ENCODE data around the gene TTC21B. TPM values are rescaled to one million over a fixed set of nuclear protein-coding genes. Genes with fewer than 3 reads are reported as not detected.

Gene TTC21B
- total RNA-seq, 2 donors from 2014 or later = 13.7 to 14.8 TPM

DNA sequence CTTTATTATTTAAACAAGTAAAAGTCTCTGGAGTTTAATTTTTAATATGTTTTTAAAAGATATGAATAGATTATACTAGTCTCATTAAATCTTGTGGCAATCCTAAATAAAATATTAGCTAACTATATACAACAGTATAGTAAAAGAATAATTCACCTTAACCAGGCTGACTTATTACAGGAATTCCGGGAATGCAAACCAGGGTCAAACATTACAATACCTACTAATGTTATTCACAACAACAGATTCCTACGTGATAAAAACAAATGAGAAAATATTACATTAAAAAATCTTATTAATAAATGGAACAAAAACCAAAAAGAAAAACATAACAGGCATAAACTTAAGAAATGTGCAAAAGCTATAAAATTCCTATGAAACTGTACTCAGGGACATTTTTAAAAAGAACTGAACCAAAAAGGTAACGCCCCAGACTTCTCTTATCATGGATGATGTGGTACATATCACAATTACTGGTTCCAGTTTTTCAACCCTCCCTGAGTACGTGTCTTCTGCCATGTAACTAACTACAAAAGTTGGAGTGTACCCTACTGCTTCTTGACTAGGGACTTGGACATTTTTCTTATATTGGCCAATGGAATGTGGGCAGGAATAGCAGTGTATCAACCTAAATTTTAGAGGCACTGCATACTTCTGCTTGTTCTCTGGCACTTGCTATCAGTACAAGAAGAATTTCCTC, 20.2 kb downstream of the TTC21B start:
- intact Hi-C loops (cut with DNase I) = no loop called here
- ATAC-seq (no peak), DNase-seq (no peak)

DNA sequence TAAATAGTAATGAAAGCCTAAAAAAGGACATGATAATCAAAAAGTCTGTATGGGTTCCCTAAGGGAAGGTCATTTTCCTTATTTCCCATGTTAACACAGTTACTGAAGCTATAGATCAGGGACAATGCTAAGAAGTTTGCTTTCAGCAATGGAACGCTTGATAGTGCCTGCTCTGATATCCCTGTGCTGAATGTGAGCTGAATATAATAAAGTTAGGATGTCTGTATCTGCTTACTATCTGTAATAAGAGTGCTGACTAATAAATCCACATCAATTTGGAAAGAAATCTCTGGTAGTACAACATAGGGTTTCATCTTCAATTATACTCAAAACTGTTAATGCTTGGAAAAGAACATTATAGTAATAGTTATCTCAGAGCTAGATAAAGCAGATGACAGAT, 25.8 kb downstream of the TTC21B start:
- DNase-seq (no peak), ATAC-seq (no peak)
- intact Hi-C loops (cut with DNase I) = no loop called here

DNA sequence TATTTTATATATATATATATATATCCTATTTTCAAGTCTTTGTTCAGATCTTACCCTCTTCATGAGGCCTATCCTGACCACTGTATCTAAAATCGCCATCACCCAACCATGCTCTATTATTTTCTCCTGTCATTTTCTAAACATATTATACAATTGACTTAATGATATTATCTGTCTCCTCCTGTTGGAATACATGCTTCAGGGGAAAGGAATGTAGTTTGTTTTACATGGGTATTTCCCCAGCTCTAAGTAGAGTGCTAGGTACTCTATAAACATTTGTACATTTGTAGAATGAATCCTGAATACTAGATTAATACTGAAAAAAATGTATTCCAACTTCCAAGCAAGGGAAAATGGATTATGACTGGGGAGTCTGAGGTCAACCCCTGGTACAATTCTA, 26.2 kb downstream of the TTC21B start:
- ATAC-seq (no peak), DNase-seq (no peak)
- intact Hi-C loops (cut with DNase I) = no loop called here

DNA sequence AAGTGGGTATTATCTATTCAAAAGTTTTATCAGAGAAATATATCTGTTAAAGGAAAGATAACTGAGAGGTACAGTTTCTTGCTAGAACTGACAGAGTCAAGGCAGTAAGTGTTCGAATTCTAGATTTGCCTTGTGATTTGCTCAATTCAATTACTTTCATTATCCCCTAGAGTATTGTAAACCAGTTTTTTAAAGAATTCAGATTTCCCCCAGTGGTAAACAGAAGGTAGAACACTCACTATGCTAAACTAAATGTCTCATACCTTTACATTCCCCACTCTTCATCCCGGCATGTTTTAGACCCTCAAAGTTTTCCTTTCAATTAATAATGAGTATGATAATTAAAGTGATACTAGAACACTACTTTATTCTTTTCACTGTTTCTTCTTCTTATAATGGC, 28.6 kb downstream of the TTC21B start:
- ATAC-seq (no peak), DNase-seq (no peak)
- intact Hi-C loops (cut with DNase I) = no loop called here

DNA sequence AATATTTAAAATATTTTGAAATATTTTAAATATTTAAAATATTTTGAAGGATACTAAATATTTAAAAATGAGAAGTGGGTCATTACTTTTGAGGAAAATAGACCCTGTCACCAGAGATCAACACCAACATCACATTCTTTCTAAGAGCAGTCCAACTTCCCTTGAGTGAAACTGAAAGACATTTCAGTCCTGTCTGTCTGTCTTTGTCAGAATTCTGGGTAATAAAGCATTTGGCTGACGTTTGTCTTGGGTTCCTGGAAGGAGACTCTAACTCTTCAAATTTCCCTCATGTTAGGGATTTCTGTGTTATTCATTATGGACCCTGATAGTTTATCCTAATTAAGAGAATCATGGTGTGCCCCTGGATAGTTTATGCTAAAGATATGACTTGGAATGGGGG, 32.8 kb downstream of the TTC21B start:
- ATAC-seq (no peak), DNase-seq (no peak)
- intact Hi-C loops (cut with DNase I) = no loop called here

DNA sequence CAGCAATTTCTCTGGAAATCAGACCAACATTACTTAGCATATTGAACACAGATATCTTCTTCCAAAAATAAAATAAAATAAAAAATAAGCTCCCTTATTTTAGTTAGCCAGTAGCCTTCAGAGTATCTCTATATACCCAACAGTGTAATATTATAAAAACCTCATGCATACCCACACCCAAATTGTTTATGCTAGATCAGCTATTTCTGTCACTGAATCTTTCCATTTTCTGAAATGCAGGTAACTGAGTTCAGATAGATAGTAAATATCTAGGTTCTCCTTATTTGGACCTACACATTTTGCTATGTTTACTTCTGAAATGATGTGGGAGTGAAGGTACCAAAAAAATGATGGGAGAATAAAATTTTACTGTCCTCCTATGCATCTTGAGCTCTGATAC, 39.9 kb downstream of the TTC21B start:
- no peak for DNase-seq
- no peak for ATAC-seq
- intact Hi-C loops (cut with DNase I) = no loop called here

DNA sequence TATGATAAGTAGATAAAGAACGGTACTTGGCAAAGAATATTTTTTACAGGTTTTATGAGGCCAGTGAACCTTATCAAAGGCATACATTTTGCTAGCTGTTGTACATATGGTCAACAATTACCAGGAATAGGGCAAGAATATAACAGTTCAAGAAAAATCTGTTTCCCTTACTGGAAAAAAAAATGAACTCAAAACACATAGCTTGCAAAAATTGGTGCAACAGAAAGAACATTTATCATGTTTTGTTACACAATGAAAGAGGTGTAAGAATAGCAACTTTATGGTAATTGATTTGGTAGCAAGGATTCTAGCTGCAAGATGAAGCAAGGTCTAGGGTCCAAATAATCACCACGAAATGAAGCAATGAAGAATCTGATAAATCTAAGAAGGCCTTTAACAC, 41.6 kb downstream of the TTC21B start:
- DNase-seq = no peak
- intact Hi-C loops (cut with DNase I) = no loop called here
- ATAC-seq = no peak

DNA sequence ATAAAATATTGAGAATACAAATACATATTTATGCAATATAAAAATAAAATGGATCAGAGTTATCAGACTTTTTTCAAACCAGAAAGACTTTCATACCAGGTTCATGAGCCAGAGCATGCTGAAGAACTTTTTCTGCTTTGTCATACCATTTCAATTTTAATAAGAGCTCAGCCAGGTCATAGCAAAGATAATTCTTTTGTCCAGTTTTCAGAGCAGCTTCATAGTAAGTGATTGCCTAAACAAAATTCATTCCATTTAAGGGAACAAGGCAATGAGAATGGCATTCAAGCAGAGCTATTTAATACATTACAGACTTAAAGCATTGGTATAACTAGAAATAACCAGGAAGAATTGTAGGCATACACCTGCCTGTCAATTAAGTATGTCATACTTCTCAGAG, 42.3 kb downstream of the TTC21B start:
- intact Hi-C loops (cut with DNase I) = no loop called here
- ATAC-seq (no peak), DNase-seq (no peak)

DNA sequence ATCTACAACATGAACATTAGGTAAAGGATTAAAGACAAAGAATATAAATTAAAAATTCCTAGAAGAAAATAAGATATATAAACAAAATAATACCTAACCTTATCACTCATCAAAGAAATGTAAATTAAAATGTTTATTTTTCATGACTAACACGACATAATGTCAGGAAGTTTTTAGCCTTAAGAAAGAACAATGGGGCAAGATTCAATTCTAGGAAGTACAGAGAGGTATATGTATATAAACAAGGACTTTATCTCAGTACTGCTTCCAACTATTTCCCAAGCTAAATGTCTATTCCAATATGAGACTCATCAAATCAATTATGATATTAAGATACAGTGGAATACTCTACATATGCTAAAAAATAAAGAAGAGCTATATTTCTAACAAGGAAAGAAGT, 44.1 kb downstream of the TTC21B start:
- ATAC-seq (no peak), DNase-seq (no peak)
- intact Hi-C loops (cut with DNase I) = no loop called here

DNA sequence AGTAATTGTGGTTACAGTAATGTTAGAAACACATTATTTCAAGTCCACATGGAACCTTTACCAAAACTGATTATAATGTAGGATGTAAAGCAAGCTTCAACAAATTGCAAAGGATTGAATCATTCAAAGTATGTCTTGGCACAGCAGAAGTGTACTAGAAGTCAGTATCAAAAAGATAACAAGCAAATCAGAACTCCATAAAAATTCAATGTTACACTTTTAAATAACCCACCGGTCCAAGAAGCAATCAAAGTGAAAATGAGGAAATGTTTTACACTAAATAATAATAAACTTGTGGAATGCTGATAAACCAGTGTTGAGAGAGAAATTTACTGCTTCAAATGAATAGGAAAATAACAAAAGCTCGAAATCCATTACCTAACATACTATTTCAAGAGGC, 47.7 kb downstream of the TTC21B start:
- DNase-seq (no peak), ATAC-seq (no peak)
- intact Hi-C loops (cut with DNase I) = no loop called here

DNA sequence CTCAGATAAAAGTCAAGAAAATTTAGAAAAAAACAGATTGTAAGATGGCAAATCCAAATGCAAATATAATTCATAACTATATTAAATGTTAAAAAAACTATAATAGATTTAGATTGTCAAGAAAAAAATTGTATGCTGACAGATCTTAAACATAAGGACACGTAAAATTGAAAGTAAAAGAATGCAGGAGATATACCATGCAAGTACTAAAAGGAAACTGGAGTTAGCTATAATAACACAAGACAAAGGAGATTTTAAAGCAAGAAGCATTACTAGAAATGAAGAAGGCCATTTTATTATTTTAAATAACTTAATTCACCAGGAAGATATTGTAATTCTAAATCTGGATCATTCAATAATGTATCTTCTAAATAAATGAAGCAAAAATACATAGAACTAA, 48.3 kb downstream of the TTC21B start:
- intact Hi-C loops (cut with DNase I) = no loop called here
- no peak for ATAC-seq
- no peak for DNase-seq

DNA sequence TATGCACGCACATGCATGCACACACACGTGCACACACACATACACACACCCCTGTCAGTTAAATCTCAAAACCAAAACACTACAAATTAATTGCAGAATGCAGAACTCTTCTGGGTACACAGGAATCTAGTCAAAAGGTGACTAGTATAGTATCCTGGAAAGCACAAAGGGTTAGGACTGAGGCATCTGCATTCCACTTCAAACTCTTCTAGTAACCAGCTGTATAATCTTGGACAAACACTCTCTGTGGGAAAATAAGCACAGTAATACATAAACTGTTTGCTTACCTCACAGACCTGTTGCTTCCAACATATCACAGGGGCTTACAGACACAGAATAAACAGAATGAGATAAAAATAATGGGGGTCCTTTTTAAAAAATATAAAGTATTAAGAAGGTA, 49.1 kb downstream of the TTC21B start:
- intact Hi-C loops (cut with DNase I) = no loop called here
- DNase-seq (no peak), ATAC-seq (no peak)

DNA sequence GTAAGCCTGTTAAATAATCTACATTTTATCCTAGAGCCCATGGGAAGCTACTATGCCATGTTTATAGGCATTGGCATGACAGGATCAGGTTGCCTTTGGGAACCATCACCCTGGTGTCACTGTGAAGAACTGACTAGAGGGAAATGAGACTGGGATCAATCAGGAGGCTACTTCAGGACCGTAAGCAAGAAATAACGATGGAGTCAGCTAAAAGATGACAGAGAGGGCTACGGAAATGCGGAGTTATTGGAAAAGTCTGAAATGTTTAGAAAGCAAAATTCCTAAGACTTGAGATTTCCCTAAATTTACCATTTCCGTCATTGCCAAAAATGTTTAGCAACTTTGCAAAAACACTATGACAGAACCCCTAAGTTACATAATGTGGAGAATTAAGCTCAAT, 50.2 kb downstream of the TTC21B start:
- ATAC-seq (no peak), DNase-seq (no peak)
- intact Hi-C loops (cut with DNase I) = no loop called here

DNA sequence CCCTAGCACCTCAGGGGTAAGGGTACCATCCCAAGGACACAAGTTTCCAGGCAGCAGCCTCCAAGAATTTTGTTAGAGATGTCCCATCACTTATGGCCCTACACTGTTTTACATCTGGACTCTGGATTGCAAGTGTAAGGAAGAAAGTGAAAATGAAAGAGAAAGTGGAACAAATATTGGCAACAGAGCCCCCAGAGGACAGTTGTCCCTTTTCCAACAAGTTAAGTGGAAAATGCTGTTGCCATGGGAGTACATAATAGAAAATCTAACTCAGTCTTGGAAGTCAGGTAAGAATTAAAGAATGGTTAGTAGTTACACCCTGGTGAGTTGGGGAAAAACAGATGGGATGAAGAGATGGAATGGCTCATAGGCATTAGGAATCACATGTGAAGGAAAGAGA, 50.6 kb downstream of the TTC21B start:
- ATAC-seq = no peak
- intact Hi-C loops (cut with DNase I) = no loop called here
- DNase-seq = no peak

DNA sequence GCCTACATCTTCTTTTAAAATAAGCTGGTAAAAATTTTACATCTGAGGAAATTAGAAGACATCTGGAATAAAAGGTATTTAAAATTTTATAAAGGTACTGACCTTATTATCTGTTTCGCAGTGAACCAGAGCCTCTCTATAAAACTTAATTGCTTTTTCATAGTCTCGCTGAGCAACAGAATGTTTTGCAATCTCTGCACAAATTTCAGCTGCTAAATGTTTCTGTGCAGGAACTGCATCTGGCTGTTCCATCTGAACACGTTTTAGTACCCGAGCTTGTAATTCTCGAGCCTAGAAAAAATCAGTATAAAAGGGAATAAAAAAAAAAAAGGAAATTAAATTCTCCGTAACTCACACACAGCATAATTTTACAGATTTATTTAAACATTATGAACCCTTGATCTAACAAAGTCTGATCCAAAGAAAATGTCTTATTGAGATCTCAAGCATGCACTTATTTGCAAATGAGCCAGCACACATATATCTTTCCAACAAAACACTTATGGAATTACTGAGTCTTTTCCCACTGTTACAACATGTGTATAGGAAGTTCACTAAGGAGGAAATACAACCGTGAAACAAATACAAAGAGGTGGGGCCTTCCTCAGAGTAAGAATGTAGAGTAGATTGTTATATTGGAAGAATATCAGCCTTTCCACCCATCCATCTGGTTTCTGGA, 51.8 kb downstream of the TTC21B start:
- intact Hi-C loops (cut with DNase I) = no loop called here
- DNase-seq (no peak), ATAC-seq (no peak)

DNA sequence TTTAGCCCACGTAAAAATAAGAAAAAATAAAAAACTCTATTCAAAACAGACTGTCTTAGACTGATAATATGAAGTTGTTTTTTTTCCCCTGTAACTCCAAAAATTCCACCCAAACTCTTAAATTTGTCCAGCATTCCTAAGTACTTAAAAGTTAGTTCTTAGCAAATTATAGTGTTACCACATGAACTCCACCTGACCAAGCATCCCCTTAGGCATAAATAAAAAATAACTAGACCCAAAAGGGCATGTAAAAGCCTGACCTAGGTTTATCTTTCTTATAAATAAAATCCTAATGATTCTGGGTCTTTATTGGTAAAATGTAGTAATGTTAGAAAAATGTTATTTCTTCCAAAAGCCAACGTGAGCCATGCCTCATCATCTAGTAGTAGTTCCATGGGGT, 54.3 kb downstream of the TTC21B start:
- ATAC-seq (no peak), DNase-seq (no peak)
- intact Hi-C loops (cut with DNase I) = no loop called here

DNA sequence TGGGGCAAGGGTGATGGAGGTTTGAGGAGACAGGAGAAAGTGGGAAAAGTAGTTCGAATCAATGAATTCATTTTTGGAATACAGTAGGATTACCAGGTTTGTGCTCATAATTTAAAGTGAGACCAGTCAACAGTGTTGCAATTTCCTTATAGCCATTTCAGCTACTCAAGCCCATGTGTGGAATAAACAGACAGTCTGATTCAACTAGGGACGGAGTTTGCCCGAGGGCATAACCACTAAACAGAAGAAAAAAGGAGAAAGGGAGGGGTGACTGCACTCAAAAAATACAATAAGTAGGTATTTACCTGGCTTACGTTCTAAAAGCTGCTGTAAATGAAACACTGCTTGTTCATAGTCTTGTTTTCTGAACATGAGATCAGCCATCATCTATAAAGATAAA, 55.2 kb downstream of the TTC21B start:
- no peak for DNase-seq
- ATAC-seq = no peak
- intact Hi-C loops (cut with DNase I) = no loop called here

DNA sequence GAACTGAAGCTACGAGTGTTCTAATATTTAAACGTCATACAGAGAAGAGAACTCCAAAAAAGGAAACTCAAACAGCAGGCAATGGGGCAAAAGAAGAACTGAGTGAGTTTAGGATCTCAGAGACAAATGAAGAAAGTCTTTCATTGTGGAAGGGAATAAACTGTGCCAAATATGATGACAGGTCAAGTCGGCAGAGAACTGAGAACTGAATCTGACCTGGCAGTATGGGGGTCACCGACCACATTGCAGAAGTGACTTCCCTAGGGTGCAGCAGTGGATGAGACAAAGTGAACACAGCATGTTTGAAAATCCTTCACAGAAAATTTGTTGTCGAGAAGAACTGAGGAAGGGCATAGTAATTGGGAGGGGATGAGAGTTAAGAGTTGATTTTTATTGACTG, 55.9 kb downstream of the TTC21B start:
- intact Hi-C loops (cut with DNase I) = no loop called here
- ATAC-seq (peak in 1 of 2 donors; percentile 48), DNase-seq (no peak)

DNA sequence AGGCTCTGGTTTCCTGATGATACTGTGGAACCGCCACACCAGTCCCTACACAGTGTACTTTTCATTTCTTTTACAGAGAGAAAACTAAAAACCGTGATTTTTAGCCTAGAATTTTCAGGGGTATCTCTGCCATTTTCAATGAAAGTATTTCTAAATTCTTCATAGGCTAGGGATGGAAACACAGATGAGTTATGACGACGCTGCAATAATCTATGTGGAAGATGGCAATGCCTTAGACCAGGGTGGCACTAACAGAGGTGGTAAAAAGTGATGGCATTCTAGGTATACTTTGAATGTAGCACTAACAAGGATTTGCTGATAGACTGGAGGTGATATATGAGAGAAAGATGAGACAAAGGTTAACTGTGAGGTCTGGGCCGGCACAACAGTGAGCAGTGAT, 56.5 kb downstream of the TTC21B start:
- intact Hi-C loops (cut with DNase I) = no loop called here
- DNase-seq (no peak), ATAC-seq (no peak)

DNA sequence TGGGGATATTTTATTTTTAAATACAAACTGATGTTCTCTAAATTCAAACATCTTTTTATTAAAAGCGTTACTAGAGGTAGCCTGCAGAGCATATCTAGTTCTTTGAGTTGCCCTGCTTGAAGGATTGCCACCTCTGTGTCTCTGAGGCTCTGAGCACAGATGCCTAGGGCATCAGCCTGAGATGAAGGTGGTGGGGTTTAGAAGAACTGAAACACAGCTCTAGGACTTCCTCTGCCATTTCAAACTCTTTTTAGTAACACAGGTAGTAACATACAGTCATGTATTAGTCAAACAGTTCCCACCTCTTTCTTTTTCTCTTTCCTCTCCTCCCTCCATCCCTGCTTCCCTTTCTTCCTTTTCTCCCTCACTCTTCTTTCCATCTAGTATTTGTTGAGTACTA, 57.6 kb downstream of the TTC21B start:
- intact Hi-C loops (cut with DNase I) = no loop called here
- no peak for ATAC-seq
- no peak for DNase-seq

DNA sequence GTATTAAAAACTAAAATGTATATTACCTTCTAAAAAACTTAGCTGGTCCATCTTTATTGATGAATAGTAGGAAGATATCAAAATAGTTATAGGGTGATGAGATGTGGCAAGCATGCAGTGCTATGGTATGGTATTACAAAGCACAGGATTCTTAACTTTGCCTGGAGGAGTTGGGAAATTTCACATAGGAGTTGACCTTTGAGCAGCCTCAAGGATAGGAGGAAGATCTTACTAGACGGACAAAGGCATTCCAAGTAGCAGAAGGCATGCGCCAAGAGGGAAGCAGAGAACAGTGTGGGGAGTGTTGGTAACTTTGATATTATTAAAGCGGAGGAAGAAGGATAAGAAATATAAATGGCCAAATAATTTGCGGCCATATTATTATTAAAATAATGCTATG, 60.0 kb downstream of the TTC21B start:
- intact Hi-C loops (cut with DNase I) = no loop called here
- no peak for DNase-seq
- no peak for ATAC-seq

All from left cardiac atrium (tissue), 4 donors.